A549 (cell line): ENCODE measurements around the gene STAT4. TPM values are rescaled to one million over a fixed set of nuclear protein-coding genes. Genes with fewer than 3 reads are reported as not detected.
A peak's percentile ranks its signal among the peaks of the same experiment; 100 is the strongest.

Source experiments
- ATAC-seq, 2 experiments: fragments of 200-7000 bp in 1 of 2; fragments of >200 bp in 1 of 2; cut with Nextera tagmentation in 1 of 2; cut with Tn5 transposase in 1 of 2; 3 replicates each; pipeline versions ENCODE4 v1.8.0 to v1.9.1; 2018 to 2020; ENCODE audit warnings: mild to moderate bottlenecking in 1 of 2, moderate library complexity in 1 of 2
- CTCF ChIA-PET: fragments of 300-600 bp; sonication (Branson Sonifier 250); formaldehyde crosslinking; extraction: SDS; loops from one replicate; lab custom pipeline; 2021; ENCODE audit warnings: antibody characterized with exemption, inconsistent platforms; lab: Yijun Ruan, JAX
- POLR2A ChIA-PET: fragments of 350-600 bp; formaldehyde crosslinking; extraction: SDS; loops from one replicate; lab custom pipeline; 2021; ENCODE audit warnings: antibody characterized with exemption, inconsistent platforms; lab: Yijun Ruan, JAX
- DNase-seq, 2 experiments: peaks; one replicate each; pipeline versions ENCODE4 v3.0.0 to v3.0.0-alpha.2; 2011 to 2016; ENCODE audit warnings: low read depth in 1 of 2, low spot score in 1 of 2
- FAIRE-seq: peaks from 2 replicates; lab custom pipeline; 2011; peaks lifted over from hg19 to GRCh38; lab: Jason Lieb, UNC
- H3K27ac ChIP-seq, 2 experiments: fragments of >200 bp; sonication (Bioruptor Twin); formaldehyde crosslinking; 3 replicates each; pipeline ENCODE4 v1.5.1; 2016 to 2017
- H3K4me1 ChIP-seq: fragments of >200 bp; sonication (Bioruptor Twin); formaldehyde crosslinking; 3 replicates; pipeline ENCODE4 v1.6.1; 2016
- H3K4me2 ChIP-seq: fragments of >200 bp; sonication (Bioruptor Twin); formaldehyde crosslinking; 3 replicates; pipeline ENCODE4 v1.6.1; 2016
- H3K4me3 ChIP-seq: fragments of >200 bp; sonication (Bioruptor Twin); formaldehyde crosslinking; 3 replicates; pipeline ENCODE4 v1.5.1; 2016
- H3K9me3 ChIP-seq: fragments of >200 bp; sonication (Bioruptor Twin); formaldehyde crosslinking; 3 replicates; pipeline ENCODE4 v1.6.1; 2016
- CBX8 ChIP-seq: fragments of 200-600 bp; sonication (generic); IDR thresholded peaks from 2 replicates; pipeline ENCODE4 v1.6.1; 2016
- CEBPB ChIP-seq, 2 experiments: fragments of >200 bp in 1 of 2; sonication (Bioruptor Twin) in 1 of 2; formaldehyde crosslinking in 1 of 2; IDR thresholded peaks; 2 replicates each; pipeline ENCODE4 v1.6.1; 2012 to 2016
- EP300 ChIP-seq, 2 experiments: fragments of >200 bp; sonication (Bioruptor Twin); formaldehyde crosslinking; IDR thresholded peaks; 2 replicates in 1 of 2; 3 replicates in 1 of 2; pipeline ENCODE4 v1.6.1; 2016 to 2017
- ESRRA ChIP-seq: fragments of 150-350 bp; IDR thresholded peaks from 2 replicates; pipeline ENCODE4 v1.6.1; 2014; ENCODE audit warnings: mild to moderate bottlenecking, low read length, borderline replicate concordance
- FOSL2 ChIP-seq, 2 experiments: fragments of 450-650 bp in 1 of 2; fragments of >200 bp in 1 of 2; sonication (Bioruptor Twin) in 1 of 2; formaldehyde crosslinking; IDR thresholded peaks; 2 replicates each; pipeline versions ENCODE4 v1.5.0 to v1.6.1; 2016 to 2020; ENCODE audit warnings: mild to moderate bottlenecking in 1 of 2, moderate library complexity in 1 of 2
- HEYL ChIP-seq: fragments of 250-450 bp; sonication (Bioruptor Pico); IDR thresholded peaks from 2 replicates; pipeline ENCODE4 v1.8.0; 2021; ENCODE audit warnings: mild to moderate bottlenecking, moderate library complexity
- HOXB13 ChIP-seq: fragments of 250-450 bp; sonication (Bioruptor Pico); IDR thresholded peaks from 2 replicates; pipeline ENCODE4 v1.5.0; 2020; ENCODE audit warnings: low read depth, mild to moderate bottlenecking, moderate library complexity
- HOXB5 ChIP-seq: fragments of 250-450 bp; sonication (Bioruptor Pico); IDR thresholded peaks from 2 replicates; pipeline ENCODE4 v1.5.0; 2020; ENCODE audit warnings: mild to moderate bottlenecking, moderate library complexity
- JUN ChIP-seq, 2 experiments: fragments of >200 bp; sonication (Bioruptor Twin); formaldehyde crosslinking; IDR thresholded peaks; 2 replicates in 1 of 2; 3 replicates in 1 of 2; pipeline ENCODE4 v1.6.1; 2016 to 2017
- JUNB ChIP-seq: fragments of >200 bp; sonication (Bioruptor Twin); formaldehyde crosslinking; IDR thresholded peaks from 2 replicates; pipeline ENCODE4 v1.6.1; 2016
- KDM1A ChIP-seq: fragments of 200-600 bp; sonication (generic); IDR thresholded peaks from 2 replicates; pipeline ENCODE4 v1.6.1; 2016; ENCODE audit warnings: low read depth, mild to moderate bottlenecking
- MAFK ChIP-seq: fragments of 450-650 bp; IDR thresholded peaks from 2 replicates; pipeline ENCODE4 v1.6.1; 2014; ENCODE audit not compliant: partially characterized antibody
- MYC ChIP-seq: IDR thresholded peaks from 2 replicates; pipeline ENCODE4 v1.6.1; 2012; ENCODE audit warnings: mild to moderate bottlenecking, inconsistent platforms, low read length, improper control_type of control experiment, borderline replicate concordance
- PHF8 ChIP-seq: fragments of 200-600 bp; sonication (generic); IDR thresholded peaks from 2 replicates; pipeline ENCODE4 v1.6.1; 2016; ENCODE audit warnings: low read depth, mild to moderate bottlenecking, antibody characterized with exemption, moderate library complexity, borderline replicate concordance
- RAD21 ChIP-seq, 2 experiments: fragments of >200 bp in 1 of 2; sonication (Bioruptor Twin) in 1 of 2; formaldehyde crosslinking in 1 of 2; IDR thresholded peaks in 1 of 2; conservative IDR thresholded peaks in 1 of 2; 2 replicates in 1 of 2; 3 replicates in 1 of 2; pipeline ENCODE4 v1.6.1; 2012 to 2018; ENCODE audit warnings: inconsistent platforms in 1 of 2
- RARB ChIP-seq: fragments of 250-450 bp; sonication (Bioruptor Pico); IDR thresholded peaks from 2 replicates; pipeline ENCODE4 v1.8.0; 2021; ENCODE audit warnings: mild to moderate bottlenecking, moderate library complexity
- RCOR1 ChIP-seq: fragments of 150-350 bp; IDR thresholded peaks from 2 replicates; pipeline ENCODE4 v1.6.1; 2014; ENCODE audit warnings: antibody characterized with exemption, low read length, low read depth
- RNF2 ChIP-seq: fragments of 200-600 bp; sonication (generic); IDR thresholded peaks from 2 replicates; pipeline ENCODE4 v1.6.1; 2016; ENCODE audit warnings: low read depth, mild to moderate bottlenecking, antibody characterized with exemption, moderate library complexity, borderline replicate concordance
- TFCP2L1 ChIP-seq: fragments of 250-450 bp; sonication (Bioruptor Pico); IDR thresholded peaks from 2 replicates; pipeline ENCODE4 v1.5.0; 2021; ENCODE audit warnings: mild to moderate bottlenecking
- ZC3H11A ChIP-seq: fragments of 450-650 bp; IDR thresholded peaks from 2 replicates; pipeline ENCODE4 v1.6.1; 2014; ENCODE audit warnings: antibody characterized with exemption, mild to moderate bottlenecking
- WGBS: methylation state at CpG from one replicate; pipeline ENCODE4 v1.1.6; 2017; ENCODE audit errors: missing lambda C conversion rate; 5-methylcytosine and 5-hydroxymethylcytosine counted together
- polyA plus RNA-seq, 4 experiments: library from polyadenylated mRNA; depleted of rRNA in 3 of 4; stranded (reverse); fragments of >200 nt; fragmentation: RNase III in 1 of 4; extraction: RNeasy Plus Mini Kit Qiagen cat#74134 plus additional on column Dnase treatment in 1 of 4; gene quantifications; 2 replicates in 3 of 4; 3 replicates in 1 of 4; pipeline ENCODE4 v1.2.3, GENCODE V29; 2011 to 2017
- TF ChIP-seq, protein P1 (sequence below): IDR thresholded peaks from 2 replicates; pipeline ENCODE4 v1.6.1; 2012
- TF ChIP-seq, protein P2 (sequence below): fragments of >200 bp; sonication (Bioruptor Twin); formaldehyde crosslinking; IDR thresholded peaks from 3 replicates; pipeline ENCODE4 v1.6.1; 2016
- TF ChIP-seq, protein P3 (sequence below): fragments of 150-350 bp; IDR thresholded peaks from 2 replicates; pipeline ENCODE4 v1.6.1; 2014; ENCODE audit warnings: low read depth, mild to moderate bottlenecking, low read length
- TF ChIP-seq, protein P4 (sequence below): fragments of 450-650 bp; IDR thresholded peaks from 2 replicates; pipeline ENCODE4 v1.6.1; 2014; ENCODE audit warnings: antibody characterized with exemption
- TF ChIP-seq, protein P5 (sequence below): IDR thresholded peaks from 2 replicates; pipeline ENCODE4 v1.6.1; 2012; ENCODE audit warnings: low read depth, borderline replicate concordance

Gene STAT4
- polyA plus RNA-seq, 2 of the 4 experiments (the other 2 are of a cell fraction), result 11.6 to 34.4 TPM

DNA sequence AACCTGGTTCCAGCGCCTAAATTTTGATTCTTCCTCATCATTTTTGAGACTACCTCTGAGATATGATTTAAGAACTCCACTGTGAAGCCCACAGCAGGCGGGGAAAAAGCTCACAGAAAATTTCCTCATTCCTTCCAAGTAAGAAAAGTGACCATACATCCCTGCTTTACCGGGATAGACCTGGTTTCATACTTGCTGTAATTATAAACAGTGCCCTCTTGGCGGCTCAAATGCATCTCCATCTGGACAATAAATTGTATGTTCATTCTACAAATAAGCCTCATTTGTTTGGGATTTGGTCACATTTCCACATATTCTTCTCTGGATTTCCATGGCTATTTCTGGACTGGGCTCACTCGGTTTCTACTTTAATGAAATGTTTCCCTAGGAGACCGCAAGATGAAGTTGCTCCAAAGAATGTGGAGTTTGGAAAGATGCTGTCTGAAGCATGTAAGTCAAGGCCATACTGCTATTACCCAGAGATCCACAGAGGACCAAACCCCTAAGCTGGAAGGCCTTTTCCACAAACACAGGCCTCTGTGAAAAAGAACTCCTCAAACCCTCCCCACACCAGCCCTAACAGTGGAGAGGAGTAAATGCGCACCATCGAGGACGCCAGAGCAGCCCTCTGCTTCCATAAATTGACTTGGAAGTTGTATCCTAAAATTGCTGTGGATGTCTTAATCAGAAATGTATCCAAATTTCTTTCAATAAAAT is 150.7 kb downstream of the STAT4 start:
- ATAC-seq (peak; percentile 49 to 55; a peak in 3 of 6 replicates), FAIRE-seq (no peak), DNase-seq (no peak)
- H3K4me3 ChIP-seq, result no peak overlapping the region
- WGBS, result 81% methylated on average over 9 of the region's 9 CpGs
- no peaks in the 10 kb centered on the region for H3K9me3 ChIP-seq
- H3K27ac ChIP-seq, result no peak overlapping the region
- no peak overlapping the region for H3K4me2 ChIP-seq
- CTCF ChIA-PET, result interaction anchor here (1.0 to 1.1 kb wide), 2 partner anchors 9 to 52 kb away, joined by 3 read pairs; no protein-coding TSS in a partner anchor
- no peaks in the 10 kb centered on the region; the same call in 2 of the 3 replicates for H3K4me1 ChIP-seq
- no peak for TF ChIP-seq PHF8
- TF ChIP-seq HOXB5, result no peak
- POLR2A ChIA-PET, result no interaction called here

DNA sequence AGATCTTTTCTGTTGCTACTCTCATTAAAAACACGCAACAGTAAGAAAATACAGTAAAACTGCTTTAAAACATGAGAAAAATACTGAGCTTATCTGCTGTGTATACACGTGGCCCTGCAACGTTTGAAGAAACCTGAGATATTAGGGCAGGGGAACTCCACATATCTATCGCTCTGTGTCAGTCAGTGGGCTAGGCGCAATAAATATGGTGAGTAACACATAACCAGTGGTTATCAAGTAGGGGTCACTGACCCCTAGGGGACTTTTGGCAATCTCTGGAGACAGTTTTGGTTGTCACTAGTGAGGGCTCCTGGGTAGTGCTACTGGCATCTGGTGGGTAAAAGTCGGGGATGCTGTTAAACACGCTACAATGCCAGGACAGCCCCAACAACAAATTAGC is 151.7 kb downstream of the STAT4 start:
- ChIA-PET CTCF (interaction anchor here (0.6 to 1.4 kb wide), 2 partner anchors 81 to 156 kb away, joined by 3 read pairs; no protein-coding TSS in a partner anchor), POLR2A (no interaction called here)
- H3K9me3 ChIP-seq, result no peaks in the 10 kb centered on the region
- no peak overlapping the region for H3K4me2 ChIP-seq
- no peak for ATAC-seq
- H3K27ac ChIP-seq, result no peak overlapping the region
- WGBS, result 88% methylated on average over 7 of the region's 7 CpGs
- DNase-seq, result no peak
- no peak for FAIRE-seq
- no peaks in the 10 kb centered on the region; the same call in 2 of the 3 replicates for H3K4me1 ChIP-seq
- TF ChIP-seq CBX8 (no peak), CEBPB (IDR thresholded peaks at IDR 0.05) (no peak), JUN (IDR thresholded peaks at IDR 0.05) (no peak), RAD21 (conservative IDR thresholded peaks at IDR 0.05 in 1 of 2, IDR thresholded peaks at IDR 0.05 in 1 of 2) (no peak), ESRRA (no peak), TFCP2L1 (CRISPR knock-in tag) (no peak)
- H3K4me3 ChIP-seq, result no peak overlapping the region

DNA sequence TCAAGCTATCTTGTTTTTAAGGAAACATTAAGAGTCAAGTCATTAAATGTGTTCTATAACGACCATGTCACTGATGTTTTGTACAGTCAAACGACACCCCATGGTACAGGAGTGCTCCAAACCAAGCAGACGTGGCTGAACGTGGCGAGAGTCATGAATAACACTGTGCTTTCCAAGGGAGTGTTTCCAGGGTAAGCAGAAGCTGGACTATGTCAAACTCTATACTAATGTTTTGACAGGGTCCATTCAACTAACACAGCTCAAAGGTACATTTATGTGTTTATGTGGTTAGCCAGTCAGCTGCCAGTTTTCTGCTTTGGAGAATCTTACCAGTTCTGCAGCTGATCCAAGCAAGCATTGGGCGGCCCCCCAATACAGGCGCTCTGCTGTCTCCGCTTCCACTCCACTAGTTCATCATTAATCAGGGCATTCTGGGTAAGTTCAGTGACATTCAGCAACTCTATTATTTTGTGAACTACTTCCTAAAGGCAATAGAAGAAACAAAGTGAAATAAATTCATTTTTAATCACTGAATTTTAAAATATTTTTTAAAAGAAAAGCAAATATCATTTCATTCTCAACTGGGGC is 153.2 kb downstream of the STAT4 start:
- FAIRE-seq (no peak), DNase-seq (no peak), ATAC-seq (no peak)
- ChIA-PET POLR2A (no interaction called here), CTCF (interaction anchor here (0.6 to 2.8 kb wide), 3 partner anchors 10 to 157 kb away, joined by 3 to 16 read pairs (median 3); no protein-coding TSS in a partner anchor)
- Histone ChIP-seq H3K4me2 (no peak overlapping the region), H3K4me3 (no peak overlapping the region), H3K4me1 (no peaks in the 10 kb centered on the region; the same call in 2 of the 3 replicates), H3K27ac (no peak overlapping the region), H3K9me3 (no peaks in the 10 kb centered on the region)
- 95% methylated on average over 8 of the region's 8 CpGs for WGBS
- no peak for TF ChIP-seq CEBPB (IDR thresholded peaks at IDR 0.05)
- no peak for TF ChIP-seq KDM1A
- no peak for TF ChIP-seq ZC3H11A
- TF ChIP-seq PHF8, result no peak
- no peak for TF ChIP-seq RNF2
- TF ChIP-seq, protein P1, sequence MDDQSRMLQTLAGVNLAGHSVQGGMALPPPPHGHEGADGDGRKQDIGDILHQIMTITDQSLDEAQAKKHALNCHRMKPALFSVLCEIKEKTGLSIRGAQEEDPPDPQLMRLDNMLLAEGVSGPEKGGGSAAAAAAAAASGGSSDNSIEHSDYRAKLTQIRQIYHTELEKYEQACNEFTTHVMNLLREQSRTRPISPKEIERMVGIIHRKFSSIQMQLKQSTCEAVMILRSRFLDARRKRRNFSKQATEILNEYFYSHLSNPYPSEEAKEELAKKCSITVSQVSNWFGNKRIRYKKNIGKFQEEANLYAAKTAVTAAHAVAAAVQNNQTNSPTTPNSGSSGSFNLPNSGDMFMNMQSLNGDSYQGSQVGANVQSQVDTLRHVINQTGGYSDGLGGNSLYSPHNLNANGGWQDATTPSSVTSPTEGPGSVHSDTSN, result no peak
- TF ChIP-seq, protein P2, sequence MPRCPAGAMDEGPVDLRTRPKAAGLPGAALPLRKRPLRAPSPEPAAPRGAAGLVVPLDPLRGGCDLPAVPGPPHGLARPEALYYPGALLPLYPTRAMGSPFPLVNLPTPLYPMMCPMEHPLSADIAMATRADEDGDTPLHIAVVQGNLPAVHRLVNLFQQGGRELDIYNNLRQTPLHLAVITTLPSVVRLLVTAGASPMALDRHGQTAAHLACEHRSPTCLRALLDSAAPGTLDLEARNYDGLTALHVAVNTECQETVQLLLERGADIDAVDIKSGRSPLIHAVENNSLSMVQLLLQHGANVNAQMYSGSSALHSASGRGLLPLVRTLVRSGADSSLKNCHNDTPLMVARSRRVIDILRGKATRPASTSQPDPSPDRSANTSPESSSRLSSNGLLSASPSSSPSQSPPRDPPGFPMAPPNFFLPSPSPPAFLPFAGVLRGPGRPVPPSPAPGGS, result no peak
- no peak for TF ChIP-seq EP300 (IDR thresholded peaks at IDR 0.05)
- no peak for TF ChIP-seq RCOR1
- no peak for TF ChIP-seq FOSL2 (IDR thresholded peaks at IDR 0.05)
- no peak for TF ChIP-seq FOSL2 (CRISPR knock-in tag; IDR thresholded peaks at IDR 0.05)
- TF ChIP-seq, protein P3, sequence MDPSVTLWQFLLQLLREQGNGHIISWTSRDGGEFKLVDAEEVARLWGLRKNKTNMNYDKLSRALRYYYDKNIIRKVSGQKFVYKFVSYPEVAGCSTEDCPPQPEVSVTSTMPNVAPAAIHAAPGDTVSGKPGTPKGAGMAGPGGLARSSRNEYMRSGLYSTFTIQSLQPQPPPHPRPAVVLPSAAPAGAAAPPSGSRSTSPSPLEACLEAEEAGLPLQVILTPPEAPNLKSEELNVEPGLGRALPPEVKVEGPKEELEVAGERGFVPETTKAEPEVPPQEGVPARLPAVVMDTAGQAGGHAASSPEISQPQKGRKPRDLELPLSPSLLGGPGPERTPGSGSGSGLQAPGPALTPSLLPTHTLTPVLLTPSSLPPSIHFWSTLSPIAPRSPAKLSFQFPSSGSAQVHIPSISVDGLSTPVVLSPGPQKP, result no peak
- TF ChIP-seq RARB (CRISPR knock-in tag), result no peak
- no peak for TF ChIP-seq MAFK
- TF ChIP-seq, protein P4, sequence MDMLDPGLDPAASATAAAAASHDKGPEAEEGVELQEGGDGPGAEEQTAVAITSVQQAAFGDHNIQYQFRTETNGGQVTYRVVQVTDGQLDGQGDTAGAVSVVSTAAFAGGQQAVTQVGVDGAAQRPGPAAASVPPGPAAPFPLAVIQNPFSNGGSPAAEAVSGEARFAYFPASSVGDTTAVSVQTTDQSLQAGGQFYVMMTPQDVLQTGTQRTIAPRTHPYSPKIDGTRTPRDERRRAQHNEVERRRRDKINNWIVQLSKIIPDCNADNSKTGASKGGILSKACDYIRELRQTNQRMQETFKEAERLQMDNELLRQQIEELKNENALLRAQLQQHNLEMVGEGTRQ, result no peak
- TF ChIP-seq, protein P5, sequence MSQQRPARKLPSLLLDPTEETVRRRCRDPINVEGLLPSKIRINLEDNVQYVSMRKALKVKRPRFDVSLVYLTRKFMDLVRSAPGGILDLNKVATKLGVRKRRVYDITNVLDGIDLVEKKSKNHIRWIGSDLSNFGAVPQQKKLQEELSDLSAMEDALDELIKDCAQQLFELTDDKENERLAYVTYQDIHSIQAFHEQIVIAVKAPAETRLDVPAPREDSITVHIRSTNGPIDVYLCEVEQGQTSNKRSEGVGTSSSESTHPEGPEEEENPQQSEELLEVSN, result no peak
- no peak for TF ChIP-seq HEYL
- no peak for TF ChIP-seq HOXB13 (CRISPR knock-in tag)
- TF ChIP-seq MYC, result no peak
- no peak for TF ChIP-seq JUNB
